GM19397 (cell line): ENCODE results near the gene INF2.

Experiments used
- ATAC-seq: cut with Tn5 transposase; IDR thresholded peaks from one replicate; pipeline ENCODE4 v1.9.1; 2021; ENCODE audit warnings: mild to moderate bottlenecking, moderate library complexity; ENCODE audit not compliant: unreplicated experiment

INF2 gene

GRCh38 chr14:104675447-104675846 lies 14.0 kb upstream of the INF2 start:
- no peak for ATAC-seq

- ATAC-seq, result no peak
Measured at GRCh38 chr14:104676130-104676693, 13.2 kb upstream of the INF2 start.

- ATAC-seq, result peak; percentile 7
Measured at GRCh38 chr14:104676694-104677511, 12.5 kb upstream of the INF2 start.

GRCh38 chr14:104677512-104678332 lies 11.7 kb upstream of the INF2 start:
- ATAC-seq, result peak; percentile 51

- ATAC-seq, result peak; percentile 8
Measured at GRCh38 chr14:104678346-104678745, 11.1 kb upstream of the INF2 start.

- no peak for ATAC-seq
Measured at GRCh38 chr14:104678901-104679705, 10.3 kb upstream of the INF2 start.

GRCh38 chr14:104680056-104680805 lies 9.2 kb upstream of the INF2 start:
- no peak for ATAC-seq

GRCh38 chr14:104680806-104681688 lies 8.4 kb upstream of the INF2 start:
- no peak for ATAC-seq

GRCh38 chr14:104681689-104682074 lies 7.7 kb upstream of the INF2 start:
- no peak for ATAC-seq

- no peak for ATAC-seq
Measured at GRCh38 chr14:104682107-104682593, 7.3 kb upstream of the INF2 start.

GRCh38 chr14:104683653-104684448 lies 5.6 kb upstream of the INF2 start:
- ATAC-seq, result no peak

- ATAC-seq, result no peak
Measured at GRCh38 chr14:104684449-104684821, 5.0 kb upstream of the INF2 start.

- ATAC-seq, result no peak
Measured at GRCh38 chr14:104685216-104685997, 4.0 kb upstream of the INF2 start.

GRCh38 chr14:104685998-104686610 lies 3.3 kb upstream of the INF2 start:
- ATAC-seq, result no peak

GRCh38 chr14:104686624-104687517 lies 2.5 kb upstream of the INF2 start:
- ATAC-seq, result no peak
